Stimulated activated CD4-positive, alpha-beta T cell treated with anti-CD3 and anti-CD28 coated beads, Interleukin-4, amount 100 ng/mL, for 48 hours (primary cell): ENCODE measurements around the gene L1CAM.

Experiments used
- DNase-seq, 2 donors: peaks; one replicate each; pipeline ENCODE4 v3.0.0-alpha.2; 2020; ENCODE audit warnings: low read depth in 2 of 2

The L1CAM gene

GRCh38 chrX:153885968-153886903, at the start of gene L1CAM:
TSS of gene L1CAM (minus strand) at chrX:153886173. CDS start at chrX:153875836, 10,337 bp downstream.
- DNase-seq: no peak

GRCh38 chrX:153935326-153935851, 49.4 kb upstream of the L1CAM start:
- no peak for DNase-seq

- DNase-seq: peak; percentile 38 to 57
Observed at GRCh38 chrX:153934762-153935325, 48.9 kb upstream of the L1CAM start, which contains the start of gene NAA10. TSS of gene NAA10 (minus strand) at chrX:153935037. CDS start at chrX:153934904, 133 bp downstream.

GRCh38 chrX:153934148-153934761, 48.3 kb upstream of the L1CAM start:
- no peak for DNase-seq

GRCh38 chrX:153933748-153934147, 47.8 kb upstream of the L1CAM start:
- DNase-seq: no peak

GRCh38 chrX:153932220-153932915, 46.4 kb upstream of the L1CAM start:
- DNase-seq: no peak

- DNase-seq: no peak
Observed at GRCh38 chrX:153931748-153932147, 45.8 kb upstream of the L1CAM start.

- DNase-seq: no peak
Observed at GRCh38 chrX:153931151-153931550, 45.2 kb upstream of the L1CAM start.

- DNase-seq: no peak
Observed at GRCh38 chrX:153930011-153930910, 44.3 kb upstream of the L1CAM start.

- no peak for DNase-seq
Observed at GRCh38 chrX:153929576-153929975, 43.6 kb upstream of the L1CAM start.

- no peak for DNase-seq
Observed at GRCh38 chrX:153928846-153929245, 42.9 kb upstream of the L1CAM start.

- peak; percentile 80 to 87 for DNase-seq
Observed at GRCh38 chrX:153927922-153928760, 42.2 kb upstream of the L1CAM start.

- no peak for DNase-seq
Observed at GRCh38 chrX:153927672-153927921, 41.6 kb upstream of the L1CAM start.

- DNase-seq: peak; percentile 43 to 50
Observed at GRCh38 chrX:153926858-153927671, 41.1 kb upstream of the L1CAM start.

GRCh38 chrX:153926552-153926857, 40.5 kb upstream of the L1CAM start:
- no peak for DNase-seq

GRCh38 chrX:153925739-153926551, 40.0 kb upstream of the L1CAM start, which contains the start of gene ARHGAP4:
TSS of gene ARHGAP4 (minus strand) at chrX:153926264. CDS start at chrX:153926202, 62 bp downstream.
- peak in 1 of 2 donors; percentile 43 for DNase-seq

GRCh38 chrX:153925387-153925738, 39.4 kb upstream of the L1CAM start:
- no peak for DNase-seq

- DNase-seq: no peak
Observed at GRCh38 chrX:153924149-153924861, 38.3 kb upstream of the L1CAM start.
